Neural crest cell (in vitro differentiated cells): ENCODE data around the gene IRF1. TPM values are rescaled to one million over a fixed set of nuclear protein-coding genes. Genes with fewer than 3 reads are reported as not detected.

ENCODE experiments used
- DNase-seq: peaks from one replicate; pipeline ENCODE4 v3.0.0; 2021; ENCODE audit warnings: low read depth, mixed read lengths, low spot score
- H3K27ac Mint-ChIP-seq: one replicate; pipeline ENCODE4 v1.8.0; 2021; ENCODE audit warnings: mild to moderate bottlenecking, mixed read lengths; ENCODE audit not compliant: unreplicated experiment
- H3K27me3 Mint-ChIP-seq: 2 replicates; pipeline ENCODE4 v1.8.0; 2021; ENCODE audit warnings: low read depth, mild to moderate bottlenecking, mixed read lengths
- H3K36me3 Mint-ChIP-seq: 2 replicates; pipeline ENCODE4 v1.8.0; 2021; ENCODE audit warnings: low read depth, mild to moderate bottlenecking, mixed read lengths
- H3K4me1 Mint-ChIP-seq: 2 replicates; pipeline ENCODE4 v1.8.0; 2021; ENCODE audit warnings: mixed read lengths
- H3K4me3 Mint-ChIP-seq: one replicate; pipeline ENCODE4 v1.8.0; 2021; ENCODE audit warnings: mild to moderate bottlenecking, mixed read lengths
- H3K9me3 Mint-ChIP-seq: 2 replicates; pipeline ENCODE4 v1.8.0; 2021; ENCODE audit warnings: mixed read lengths
- total RNA-seq: library from RNA; stranded (reverse); gene quantifications from 2 replicates; pipeline ENCODE4 v1.2.1, GENCODE V29; 2021
- TF ChIP-seq, protein P1 (sequence below): fragments of 200-600 bp; sonication (generic); conservative IDR thresholded peaks from 2 replicates; pipeline ENCODE4 v1.5.0; 2021; ENCODE audit warnings: antibody characterized with exemption, mild to moderate bottlenecking

Gene IRF1
- total RNA-seq, 1 donor from 2014 or later, result 4.5 TPM

DNA sequence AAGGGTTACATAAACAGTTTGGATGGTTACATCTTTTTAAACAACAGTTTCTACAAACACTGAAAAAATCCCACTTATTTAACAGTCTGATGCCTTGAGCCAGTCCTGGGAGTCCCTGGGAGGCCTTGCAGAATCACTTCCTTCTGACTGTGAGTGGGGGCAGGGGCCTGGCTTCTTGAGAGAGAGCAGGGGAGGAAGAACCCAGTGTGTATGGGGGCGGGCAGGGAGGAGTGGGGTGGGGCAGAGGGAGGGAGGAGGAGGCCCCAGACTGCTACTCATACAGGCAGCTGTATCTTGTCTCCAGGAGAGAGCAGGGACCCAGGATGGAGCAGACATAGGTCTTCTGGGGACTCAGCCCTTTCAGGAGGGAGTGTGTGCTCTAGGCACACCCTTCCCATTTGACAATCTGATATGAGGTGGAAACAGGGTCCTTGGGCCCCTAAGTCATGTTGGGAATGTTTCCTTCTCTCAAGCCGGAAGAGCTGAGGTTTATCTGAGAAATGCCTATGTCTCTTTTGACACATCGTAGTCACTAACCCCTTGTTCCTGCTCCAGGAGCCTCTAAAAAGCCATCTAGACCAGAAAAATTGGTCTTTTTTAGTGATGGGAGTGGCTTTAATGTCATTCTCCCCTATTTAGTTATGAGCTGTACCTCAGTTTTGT lies 52.8 kb downstream of the IRF1 start:
- Mint-ChIP-seq H3K36me3 (no peaks in the 10 kb centered on the region), H3K27me3 (no peaks in the 10 kb centered on the region), H3K27ac (peak overlapping the region; percentile 28), H3K4me3 (no peak overlapping the region), H3K9me3 (no peaks in the 10 kb centered on the region), H3K4me1 (peaks cover 15% of the 10 kb centered on the region)
- TF ChIP-seq, protein P1, sequence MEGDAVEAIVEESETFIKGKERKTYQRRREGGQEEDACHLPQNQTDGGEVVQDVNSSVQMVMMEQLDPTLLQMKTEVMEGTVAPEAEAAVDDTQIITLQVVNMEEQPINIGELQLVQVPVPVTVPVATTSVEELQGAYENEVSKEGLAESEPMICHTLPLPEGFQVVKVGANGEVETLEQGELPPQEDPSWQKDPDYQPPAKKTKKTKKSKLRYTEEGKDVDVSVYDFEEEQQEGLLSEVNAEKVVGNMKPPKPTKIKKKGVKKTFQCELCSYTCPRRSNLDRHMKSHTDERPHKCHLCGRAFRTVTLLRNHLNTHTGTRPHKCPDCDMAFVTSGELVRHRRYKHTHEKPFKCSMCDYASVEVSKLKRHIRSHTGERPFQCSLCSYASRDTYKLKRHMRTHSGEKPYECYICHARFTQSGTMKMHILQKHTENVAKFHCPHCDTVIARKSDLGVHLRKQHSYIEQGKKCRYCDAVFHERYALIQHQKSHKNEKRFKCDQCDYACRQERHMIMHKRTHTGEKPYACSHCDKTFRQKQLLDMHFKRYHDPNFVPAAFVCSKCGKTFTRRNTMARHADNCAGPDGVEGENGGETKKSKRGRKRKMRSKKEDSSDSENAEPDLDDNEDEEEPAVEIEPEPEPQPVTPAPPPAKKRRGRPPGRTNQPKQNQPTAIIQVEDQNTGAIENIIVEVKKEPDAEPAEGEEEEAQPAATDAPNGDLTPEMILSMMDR, result no peak
- DNase-seq, result no peak

DNA sequence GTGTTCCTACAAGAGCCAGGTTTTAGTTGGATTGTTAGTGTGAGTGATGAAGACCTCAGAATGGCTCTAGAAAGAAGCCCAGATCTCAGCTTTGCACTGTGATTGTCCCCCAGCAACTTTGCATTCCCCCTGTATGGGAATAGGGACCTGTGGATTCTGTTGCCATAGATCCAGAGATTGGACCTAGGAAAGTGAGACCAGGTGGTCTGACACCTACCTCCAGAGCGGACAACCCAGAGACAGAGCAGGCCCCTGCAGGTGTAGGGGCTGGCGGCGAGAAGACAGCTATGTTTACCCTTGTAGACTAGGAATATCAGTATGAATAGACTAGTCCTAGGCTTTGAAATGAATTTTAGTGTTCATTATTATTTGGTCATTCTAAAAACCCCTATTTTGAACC lies 53.6 kb downstream of the IRF1 start:
- H3K27me3 Mint-ChIP-seq, result no peaks in the 10 kb centered on the region
- no peak overlapping the region for H3K4me3 Mint-ChIP-seq
- TF ChIP-seq, protein P1, result no peak
- no peak overlapping the region for H3K27ac Mint-ChIP-seq
- peaks cover 15% of the 10 kb centered on the region for H3K4me1 Mint-ChIP-seq
- DNase-seq, result no peak
- H3K36me3 Mint-ChIP-seq, result no peaks in the 10 kb centered on the region
- no peaks in the 10 kb centered on the region for H3K9me3 Mint-ChIP-seq

DNA sequence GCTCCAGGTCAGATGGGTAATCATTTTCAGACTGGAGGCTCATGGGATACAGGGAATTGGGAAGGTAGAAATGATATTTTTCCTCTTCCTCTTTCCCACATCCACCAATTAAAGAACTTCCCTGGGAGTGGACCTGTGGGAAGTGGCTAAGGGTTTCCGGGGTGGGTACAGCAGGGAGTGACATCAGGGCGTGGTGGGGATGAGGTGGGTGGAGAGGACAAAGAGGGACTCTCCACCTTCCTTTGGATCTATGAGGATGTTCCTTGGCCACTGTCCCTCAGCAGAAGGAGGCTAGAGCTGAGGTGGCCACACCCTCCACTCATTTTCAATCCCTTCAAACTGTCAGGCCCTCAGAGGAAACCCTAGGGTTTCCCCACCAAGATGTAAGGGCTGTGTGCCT lies 54.7 kb downstream of the IRF1 start:
- Mint-ChIP-seq H3K4me1 (peaks cover 15% of the 10 kb centered on the region), H3K4me3 (no peak overlapping the region), H3K9me3 (no peaks in the 10 kb centered on the region), H3K27ac (no peak overlapping the region), H3K27me3 (no peaks in the 10 kb centered on the region), H3K36me3 (no peaks in the 10 kb centered on the region)
- TF ChIP-seq, protein P1, result no peak
- DNase-seq, result no peak

DNA sequence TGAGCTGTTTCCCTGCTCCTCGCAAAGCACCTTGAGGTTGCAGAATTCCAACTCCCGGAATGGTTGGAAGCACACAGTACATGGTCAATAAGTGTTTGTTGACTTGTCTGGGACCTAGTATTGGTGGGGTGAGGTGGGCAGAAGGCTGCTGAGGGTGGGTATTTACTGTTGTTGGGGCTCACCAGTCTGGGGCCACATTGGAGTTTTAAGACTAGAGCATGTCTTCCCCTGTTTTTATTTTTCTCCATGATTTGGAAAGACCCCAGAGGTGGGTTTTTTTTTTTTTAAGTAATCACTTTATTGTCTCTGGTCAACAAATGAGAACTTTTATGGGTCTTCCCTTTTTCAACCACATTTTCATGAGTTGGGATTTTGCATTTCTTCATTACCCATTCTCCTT lies 55.1 kb downstream of the IRF1 start:
- H3K27me3 Mint-ChIP-seq, result no peaks in the 10 kb centered on the region

DNA sequence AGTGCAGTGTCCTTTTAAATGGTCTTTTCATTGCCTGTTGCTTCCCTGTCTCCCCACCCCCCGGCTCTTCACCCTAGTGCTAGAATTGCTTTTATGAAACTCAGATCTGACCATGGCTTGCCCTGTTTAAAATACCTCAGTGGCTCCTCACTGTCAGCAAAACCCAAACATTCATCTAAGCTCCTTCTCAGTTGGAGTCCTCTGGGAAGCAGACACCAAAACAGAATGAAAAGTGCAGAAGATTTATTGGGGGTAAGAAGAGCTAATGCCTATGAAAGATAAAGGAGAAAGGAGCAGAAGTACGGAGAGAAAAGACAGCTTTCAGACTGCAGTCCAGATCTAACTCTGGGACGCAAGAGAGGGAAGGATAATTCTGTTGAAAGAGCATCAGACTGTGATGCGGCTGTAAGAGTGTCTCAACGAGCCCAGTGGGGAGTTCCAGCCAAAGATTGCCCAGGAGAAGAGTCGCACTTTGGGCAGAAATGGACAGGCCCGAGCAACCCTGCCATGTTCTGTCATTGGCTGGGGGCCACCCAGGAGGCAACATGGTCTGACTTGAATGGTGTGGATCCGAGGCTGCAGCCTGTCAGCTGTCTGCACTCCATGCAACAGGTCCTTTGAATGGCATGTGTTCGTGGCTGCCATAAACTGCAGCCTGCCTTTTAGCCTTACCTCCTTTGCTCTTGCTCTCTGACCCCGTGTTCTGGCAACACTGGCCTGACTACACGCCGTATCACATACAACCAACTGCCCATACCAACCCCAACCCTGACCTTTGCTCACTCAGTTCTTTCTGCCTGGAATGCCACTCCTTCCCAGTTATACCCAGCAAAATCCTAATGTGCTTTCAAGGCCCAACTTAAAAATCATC lies 55.9 kb downstream of the IRF1 start:
- Mint-ChIP-seq H3K4me3 (no peak overlapping the region), H3K36me3 (no peaks in the 10 kb centered on the region), H3K27me3 (no peaks in the 10 kb centered on the region), H3K9me3 (no peaks in the 10 kb centered on the region), H3K27ac (no peak overlapping the region), H3K4me1 (peaks cover 15% of the 10 kb centered on the region)
- no peak for DNase-seq
- TF ChIP-seq, protein P1, result no peak

More for the DNA sequence above, 55.1 kb downstream of the IRF1 start:
- peaks cover 15% of the 10 kb centered on the region for H3K4me1 Mint-ChIP-seq
- TF ChIP-seq, protein P1, result no peak
- H3K9me3 Mint-ChIP-seq, result no peaks in the 10 kb centered on the region
- DNase-seq, result no peak
- H3K4me3 Mint-ChIP-seq, result no peak overlapping the region
- H3K36me3 Mint-ChIP-seq, result no peaks in the 10 kb centered on the region
- no peak overlapping the region for H3K27ac Mint-ChIP-seq
